Progenitor cell of endocrine pancreas (in vitro differentiated cells): ENCODE results near the gene TNFAIP8. TPM values are rescaled to one million over a fixed set of nuclear protein-coding genes. Genes with fewer than 3 reads are reported as not detected.

Experiments used
- DNase-seq: peaks from one replicate; pipeline ENCODE4 v3.0.0; 2021; ENCODE audit warnings: low spot score; ENCODE audit not compliant: unreplicated experiment
- H3K27ac Mint-ChIP-seq: 2 replicates; pipeline ENCODE4 v1.8.0; 2021; ENCODE audit warnings: mild to moderate bottlenecking, moderate library complexity, mixed read lengths
- H3K27me3 Mint-ChIP-seq: 2 replicates; pipeline ENCODE4 v1.8.0; 2021; ENCODE audit warnings: mixed read lengths
- H3K36me3 Mint-ChIP-seq: 2 replicates; pipeline ENCODE4 v1.8.0; 2022; ENCODE audit warnings: mixed read lengths; ENCODE audit not compliant: insufficient read depth
- H3K4me1 Mint-ChIP-seq: 2 replicates; pipeline ENCODE4 v1.8.0; 2021; ENCODE audit warnings: low read depth, mixed read lengths
- H3K4me3 Mint-ChIP-seq: 2 replicates; pipeline ENCODE4 v1.8.0; 2021; ENCODE audit warnings: low read depth, mild to moderate bottlenecking, moderate library complexity, mixed read lengths
- H3K9me3 Mint-ChIP-seq: 2 replicates; pipeline ENCODE4 v1.8.0; 2021; ENCODE audit warnings: low read depth, mixed read lengths
- total RNA-seq: library from RNA; stranded (reverse); gene quantifications from 2 replicates; pipeline ENCODE4 v1.2.1, GENCODE V29; 2021
- TF ChIP-seq, protein P1 (sequence below): fragments of 200-600 bp; sonication (generic); IDR thresholded peaks from one replicate; pipeline ENCODE4 v1.5.0; 2021; ENCODE audit warnings: antibody characterized with exemption, mild to moderate bottlenecking; ENCODE audit not compliant: unreplicated experiment

TNFAIP8 gene
- total RNA-seq, 1 donor from 2014 or later: 8.0 TPM

DNA sequence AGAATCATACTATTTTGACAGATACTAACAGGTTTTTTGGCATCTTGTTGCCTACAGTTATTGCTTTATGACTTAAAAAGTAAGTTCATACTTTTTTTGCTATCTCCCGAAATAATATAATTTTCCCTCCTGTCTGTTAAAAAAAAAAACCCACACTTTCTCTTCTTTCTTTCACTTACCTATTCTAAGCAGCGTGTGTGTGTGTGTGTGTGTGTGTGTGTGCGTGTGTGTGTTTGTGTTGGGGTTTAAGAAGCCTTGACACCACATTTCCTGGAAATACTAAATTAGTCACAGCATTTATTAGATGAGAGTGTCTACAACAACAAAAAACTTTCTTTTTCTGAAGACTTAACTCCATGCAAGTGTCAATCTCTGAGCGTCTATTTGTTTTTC, 12.4 kb downstream of the TNFAIP8 start:
- Mint-ChIP-seq H3K27ac (no peak overlapping the region), H3K27me3 (no peaks in the 10 kb centered on the region)
- TF ChIP-seq, protein P1, sequence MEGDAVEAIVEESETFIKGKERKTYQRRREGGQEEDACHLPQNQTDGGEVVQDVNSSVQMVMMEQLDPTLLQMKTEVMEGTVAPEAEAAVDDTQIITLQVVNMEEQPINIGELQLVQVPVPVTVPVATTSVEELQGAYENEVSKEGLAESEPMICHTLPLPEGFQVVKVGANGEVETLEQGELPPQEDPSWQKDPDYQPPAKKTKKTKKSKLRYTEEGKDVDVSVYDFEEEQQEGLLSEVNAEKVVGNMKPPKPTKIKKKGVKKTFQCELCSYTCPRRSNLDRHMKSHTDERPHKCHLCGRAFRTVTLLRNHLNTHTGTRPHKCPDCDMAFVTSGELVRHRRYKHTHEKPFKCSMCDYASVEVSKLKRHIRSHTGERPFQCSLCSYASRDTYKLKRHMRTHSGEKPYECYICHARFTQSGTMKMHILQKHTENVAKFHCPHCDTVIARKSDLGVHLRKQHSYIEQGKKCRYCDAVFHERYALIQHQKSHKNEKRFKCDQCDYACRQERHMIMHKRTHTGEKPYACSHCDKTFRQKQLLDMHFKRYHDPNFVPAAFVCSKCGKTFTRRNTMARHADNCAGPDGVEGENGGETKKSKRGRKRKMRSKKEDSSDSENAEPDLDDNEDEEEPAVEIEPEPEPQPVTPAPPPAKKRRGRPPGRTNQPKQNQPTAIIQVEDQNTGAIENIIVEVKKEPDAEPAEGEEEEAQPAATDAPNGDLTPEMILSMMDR: no peak

DNA sequence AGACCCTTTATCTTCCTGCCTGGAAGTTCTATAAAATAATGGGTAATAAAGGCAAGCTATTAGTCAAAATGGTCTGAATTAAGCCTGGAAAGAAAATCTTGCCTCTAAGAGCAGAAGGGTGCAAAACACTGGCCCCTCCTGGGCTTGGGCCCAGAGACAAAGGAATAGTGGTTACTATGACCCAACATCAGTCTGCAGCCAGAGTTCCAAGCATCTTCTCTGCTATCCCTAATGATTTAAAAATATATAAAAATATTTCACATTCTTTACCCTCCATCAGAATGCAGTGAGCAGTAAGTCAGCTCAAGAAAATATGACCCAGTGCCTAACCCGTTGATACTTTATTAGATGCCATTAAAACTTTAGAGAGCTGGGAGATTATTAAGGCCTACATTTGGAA, 14.7 kb downstream of the TNFAIP8 start:
- Mint-ChIP-seq H3K27ac (no peak overlapping the region), H3K36me3 (no peaks in the 10 kb centered on the region), H3K27me3 (no peaks in the 10 kb centered on the region), H3K4me1 (peaks cover 4% of the 10 kb centered on the region), H3K9me3 (no peaks in the 10 kb centered on the region), H3K4me3 (no peak overlapping the region)
- DNase-seq: no peak
- TF ChIP-seq, protein P1: no peak

More for the DNA sequence above, 12.4 kb downstream of the TNFAIP8 start:
- H3K9me3 Mint-ChIP-seq: no peaks in the 10 kb centered on the region
- H3K36me3 Mint-ChIP-seq: peaks cover 1% of the 10 kb centered on the region
- peaks cover 4% of the 10 kb centered on the region for H3K4me1 Mint-ChIP-seq
- no peak overlapping the region for H3K4me3 Mint-ChIP-seq
- DNase-seq: no peak

DNA sequence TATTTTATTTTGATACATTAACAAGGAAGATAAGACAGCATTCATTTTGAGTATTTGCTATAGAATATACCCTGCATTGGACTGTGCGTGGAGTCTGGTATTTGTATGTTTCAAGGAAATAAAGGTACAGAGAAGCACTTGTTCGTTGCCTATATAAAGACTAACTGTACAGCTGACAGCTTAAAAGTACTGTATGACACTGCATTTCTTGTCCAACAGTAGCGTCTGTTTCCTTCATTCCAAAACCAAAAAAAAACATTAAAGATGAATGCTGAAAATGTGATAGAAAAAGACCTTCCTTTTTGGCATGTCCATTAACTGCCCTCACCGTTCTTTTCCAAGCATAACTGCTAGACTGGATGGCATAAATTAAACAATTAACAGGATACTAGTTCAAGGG, 15.3 kb downstream of the TNFAIP8 start:
- TF ChIP-seq, protein P1: no peak
- Mint-ChIP-seq H3K9me3 (no peaks in the 10 kb centered on the region), H3K27me3 (no peaks in the 10 kb centered on the region), H3K4me1 (peaks cover 4% of the 10 kb centered on the region), H3K36me3 (no peaks in the 10 kb centered on the region), H3K4me3 (no peak overlapping the region), H3K27ac (no peak overlapping the region)
- no peak for DNase-seq

DNA sequence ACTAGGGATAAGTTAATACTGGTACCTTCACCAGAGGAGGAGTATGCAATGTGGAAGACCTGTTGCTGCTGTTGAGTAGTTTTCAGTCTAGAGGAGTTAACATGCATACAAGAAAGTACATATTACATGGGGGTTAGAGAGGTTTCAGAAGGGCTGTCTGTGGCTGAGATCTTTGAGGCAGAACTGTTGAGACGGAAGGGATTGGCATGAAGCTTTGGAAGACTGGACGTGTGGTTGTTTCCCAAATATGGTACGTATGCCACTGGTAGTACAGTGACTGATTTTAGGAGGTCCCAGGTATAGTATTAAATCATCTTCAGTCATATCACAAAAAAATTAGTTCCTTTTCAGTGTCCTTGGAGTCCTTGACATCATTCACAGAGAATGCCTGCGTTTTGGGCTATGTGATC, 17.6 kb downstream of the TNFAIP8 start:
- TF ChIP-seq, protein P1: no peak
- no peak overlapping the region for H3K27ac Mint-ChIP-seq

DNA sequence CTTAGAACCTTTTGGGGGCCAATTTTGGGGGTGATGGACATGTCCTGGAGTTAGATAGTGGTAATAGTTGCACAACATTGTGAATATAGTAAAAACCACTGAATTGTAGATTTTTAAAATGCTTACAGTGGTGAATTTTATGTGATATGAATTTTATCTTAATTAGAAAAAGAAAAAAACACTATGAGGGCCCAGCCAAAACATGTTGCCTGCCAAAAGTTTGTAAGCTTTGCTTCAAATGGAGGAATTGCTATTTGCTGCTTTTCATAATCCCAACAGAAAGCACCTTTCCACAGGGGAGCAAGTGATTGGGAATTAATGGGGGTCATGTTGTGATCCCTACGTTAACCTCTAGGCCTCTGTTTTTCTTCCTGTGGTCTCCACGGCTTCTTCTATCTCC, 19.1 kb downstream of the TNFAIP8 start:
- no peaks in the 10 kb centered on the region for H3K36me3 Mint-ChIP-seq
- peaks cover 9% of the 10 kb centered on the region for H3K4me1 Mint-ChIP-seq
- H3K9me3 Mint-ChIP-seq: no peaks in the 10 kb centered on the region
- no peak for DNase-seq
- TF ChIP-seq, protein P1: no peak
- H3K27me3 Mint-ChIP-seq: no peaks in the 10 kb centered on the region
- no peak overlapping the region for H3K4me3 Mint-ChIP-seq
- no peak overlapping the region for H3K27ac Mint-ChIP-seq

More for the DNA sequence above, 17.6 kb downstream of the TNFAIP8 start:
- H3K27me3 Mint-ChIP-seq: no peaks in the 10 kb centered on the region
- no peaks in the 10 kb centered on the region for H3K9me3 Mint-ChIP-seq
- peaks cover 4% of the 10 kb centered on the region for H3K4me1 Mint-ChIP-seq
- DNase-seq: no peak
- H3K4me3 Mint-ChIP-seq: no peak overlapping the region
- no peaks in the 10 kb centered on the region for H3K36me3 Mint-ChIP-seq
